ENCODE measurements around the gene ANKRD34C. TPM values are rescaled to one million over a fixed set of nuclear protein-coding genes. Genes with fewer than 3 reads are reported as not detected.

Gene ANKRD34C
- total RNA-seq, 1 donor from 2014 or later = not detected

DNA sequence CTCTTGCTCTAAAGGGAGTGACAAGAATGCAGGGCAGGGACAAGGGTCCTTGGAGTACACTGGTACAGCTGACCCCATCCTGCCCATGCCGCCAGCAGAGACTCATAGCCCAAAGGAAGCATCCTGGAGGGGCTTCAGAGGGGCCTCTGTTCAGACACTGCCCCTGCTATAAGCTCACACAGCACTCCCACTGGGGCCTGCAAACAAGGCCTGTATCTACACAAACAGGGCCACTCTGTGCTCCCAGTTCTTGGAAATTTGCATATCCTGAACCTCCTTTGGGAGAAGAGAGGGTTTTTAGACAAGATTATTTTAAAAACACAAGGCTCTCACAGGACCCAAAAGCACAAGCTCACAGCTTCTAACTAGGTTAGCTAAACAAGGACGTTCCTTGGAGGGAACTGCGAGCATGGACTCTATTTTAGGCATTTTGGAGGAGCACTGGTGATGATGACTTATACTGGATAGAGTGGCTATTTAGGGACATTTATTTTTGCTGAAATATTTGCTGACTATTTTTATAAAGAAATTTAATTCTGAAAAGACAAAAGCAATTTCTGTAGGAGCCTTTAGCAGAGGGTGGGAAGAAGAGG, 16.4 kb upstream of the ANKRD34C start:
- H3K4me1 Mint-ChIP-seq = no peaks in the 10 kb centered on the region
- H3F3A ChIP-seq (ENCODE audit: low read depth) = no peaks in the 10 kb centered on the region
- H2AFZ ChIP-seq (replicated peaks) = peak overlapping the region; percentile 20
- H3K9me3 ChIP-seq (ENCODE audit: low read depth) = no peaks in the 10 kb centered on the region
- peaks cover 12% of the 10 kb centered on the region for H3K27me3 ChIP-seq
- H3K4me1 ChIP-seq = no peaks in the 10 kb centered on the region
- H3K9ac ChIP-seq = no peak overlapping the region
- H3K79me2 ChIP-seq (ENCODE audit: low read depth) = no peaks in the 10 kb centered on the region
- H3K36me3 ChIP-seq = no peaks in the 10 kb centered on the region
- no peak overlapping the region for H3K4me3 Mint-ChIP-seq
- no peak overlapping the region for H3K4me3 ChIP-seq
- H3K27ac Mint-ChIP-seq = no peak overlapping the region
- no peak overlapping the region for H3K4me2 ChIP-seq
- no peaks in the 10 kb centered on the region for H3K36me3 Mint-ChIP-seq
- H3K27me3 Mint-ChIP-seq (ENCODE audit: insufficient read depth, low read depth) = peaks cover 2% of the 10 kb centered on the region
- no peaks in the 10 kb centered on the region for H3K9me3 Mint-ChIP-seq
- TF ChIP-seq, protein P1, sequence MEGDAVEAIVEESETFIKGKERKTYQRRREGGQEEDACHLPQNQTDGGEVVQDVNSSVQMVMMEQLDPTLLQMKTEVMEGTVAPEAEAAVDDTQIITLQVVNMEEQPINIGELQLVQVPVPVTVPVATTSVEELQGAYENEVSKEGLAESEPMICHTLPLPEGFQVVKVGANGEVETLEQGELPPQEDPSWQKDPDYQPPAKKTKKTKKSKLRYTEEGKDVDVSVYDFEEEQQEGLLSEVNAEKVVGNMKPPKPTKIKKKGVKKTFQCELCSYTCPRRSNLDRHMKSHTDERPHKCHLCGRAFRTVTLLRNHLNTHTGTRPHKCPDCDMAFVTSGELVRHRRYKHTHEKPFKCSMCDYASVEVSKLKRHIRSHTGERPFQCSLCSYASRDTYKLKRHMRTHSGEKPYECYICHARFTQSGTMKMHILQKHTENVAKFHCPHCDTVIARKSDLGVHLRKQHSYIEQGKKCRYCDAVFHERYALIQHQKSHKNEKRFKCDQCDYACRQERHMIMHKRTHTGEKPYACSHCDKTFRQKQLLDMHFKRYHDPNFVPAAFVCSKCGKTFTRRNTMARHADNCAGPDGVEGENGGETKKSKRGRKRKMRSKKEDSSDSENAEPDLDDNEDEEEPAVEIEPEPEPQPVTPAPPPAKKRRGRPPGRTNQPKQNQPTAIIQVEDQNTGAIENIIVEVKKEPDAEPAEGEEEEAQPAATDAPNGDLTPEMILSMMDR (IDR thresholded peaks at IDR 0.05) = no peak
- TF ChIP-seq EZH2phosphoT487 (IDR thresholded peaks at IDR 0.05) (no peak), EZH2 (IDR thresholded peaks at IDR 0.05) (no peak)
- no peak overlapping the region for H3K27ac ChIP-seq
- DNase-seq (ENCODE audit: low spot score) = no peak
- no peaks in the 10 kb centered on the region for H4K20me1 ChIP-seq (ENCODE audit: low read depth)

DNA sequence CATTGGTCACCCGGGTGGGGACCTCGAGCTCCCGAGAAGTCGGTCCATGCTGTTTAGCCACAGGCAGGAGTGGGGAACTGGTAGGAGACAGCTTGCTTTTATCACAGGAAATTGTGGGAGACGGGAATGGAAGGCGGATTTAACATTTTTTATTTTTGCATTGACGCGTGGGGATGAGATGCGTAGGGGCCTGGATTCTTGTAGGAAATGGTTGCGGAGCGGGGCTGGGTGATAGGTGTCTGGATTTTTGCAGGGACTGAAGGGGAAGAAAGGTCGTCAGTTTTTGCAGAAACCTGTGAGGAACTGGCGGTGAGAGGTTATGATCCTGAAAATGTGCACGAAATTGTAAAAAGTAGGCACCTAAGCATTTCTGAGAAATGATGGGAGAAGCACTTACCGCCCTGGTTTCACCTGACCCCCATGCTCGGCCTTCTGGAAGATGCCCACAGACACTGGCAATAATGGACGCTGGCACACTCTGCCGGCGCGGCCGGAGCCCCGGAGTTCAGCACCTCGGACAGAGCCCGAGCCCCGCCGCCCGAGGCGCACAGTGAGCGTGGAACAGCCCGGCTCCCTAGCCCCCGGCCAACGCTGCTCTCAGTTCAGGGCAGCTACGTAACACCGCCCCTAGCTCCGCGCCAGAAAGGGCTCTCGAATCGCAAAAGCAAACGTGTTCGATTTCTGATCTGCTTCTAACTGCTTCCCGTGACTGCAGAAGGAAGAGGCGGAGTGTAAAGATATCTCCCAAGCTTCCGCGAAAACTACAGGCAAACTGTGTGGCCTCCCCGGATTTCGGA, 928 bp downstream of the ANKRD34C start:
- Histone ChIP-seq H3F3A (ENCODE audit: low read depth) (peaks cover 10% of the 10 kb centered on the region), H3K27me3 (peaks cover 95% of the 10 kb centered on the region), H3K4me3 (no peak overlapping the region), H3K9ac (no peak overlapping the region), H2AFZ (replicated peaks) (no peak overlapping the region), H4K20me1 (ENCODE audit: low read depth) (peaks cover 39% of the 10 kb centered on the region), H3K27ac (no peak overlapping the region), H3K4me2 (peak overlapping the region; percentile 25), H3K79me2 (ENCODE audit: low read depth) (no peaks in the 10 kb centered on the region), H3K9me3 (ENCODE audit: low read depth) (no peaks in the 10 kb centered on the region), H3K36me3 (no peaks in the 10 kb centered on the region), H3K4me1 (peaks cover 5% of the 10 kb centered on the region)
- H3K4me1 Mint-ChIP-seq = peaks cover 8% of the 10 kb centered on the region
- no peak overlapping the region for H3K27ac Mint-ChIP-seq
- H3K9me3 Mint-ChIP-seq = peaks cover 3% of the 10 kb centered on the region
- TF ChIP-seq, protein P1 (IDR thresholded peaks at IDR 0.05) = no peak
- peak; percentile 43 for TF ChIP-seq EZH2 (IDR thresholded peaks at IDR 0.05)
- H3K27me3 Mint-ChIP-seq (ENCODE audit: insufficient read depth, low read depth) = peaks cover 48% of the 10 kb centered on the region
- DNase-seq (ENCODE audit: low spot score) = peak; percentile 92
- H3K4me3 Mint-ChIP-seq = peak overlapping the region; percentile 50
- H3K36me3 Mint-ChIP-seq = no peaks in the 10 kb centered on the region

DNA sequence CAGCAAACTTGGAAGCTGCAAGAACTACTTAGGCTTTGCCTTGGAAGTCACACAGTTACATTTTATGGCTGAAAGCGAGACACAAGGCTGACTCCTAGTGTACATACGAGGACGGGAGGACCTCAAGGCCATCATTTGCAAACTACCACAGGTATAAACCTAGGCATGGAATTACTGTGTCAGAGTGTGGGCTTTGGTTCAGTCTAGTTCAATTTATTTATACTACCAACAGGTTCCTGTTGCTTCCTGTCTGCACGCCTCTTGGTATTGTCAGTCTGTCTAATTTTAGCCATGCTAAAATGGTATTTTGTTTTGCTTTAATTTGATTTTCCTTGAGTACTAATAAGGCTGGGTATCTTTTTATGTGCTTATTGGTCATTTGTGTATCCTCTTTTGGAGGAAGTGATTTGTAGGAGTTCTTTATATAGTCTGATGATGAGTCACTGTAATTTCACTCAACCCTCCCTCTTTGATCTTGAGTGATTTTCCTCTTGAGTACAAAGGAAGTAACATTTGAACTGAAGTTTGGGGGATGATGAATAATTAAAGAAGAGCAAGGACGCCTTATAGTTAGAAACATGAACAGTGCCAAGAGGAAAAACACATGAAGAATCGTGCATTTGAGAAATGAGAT, 8.2 kb downstream of the ANKRD34C start:
- Histone ChIP-seq H3K27ac (no peak overlapping the region), H3K36me3 (no peaks in the 10 kb centered on the region), H3K27me3 (peaks cover 70% of the 10 kb centered on the region), H3F3A (ENCODE audit: low read depth) (no peaks in the 10 kb centered on the region), H3K4me1 (no peaks in the 10 kb centered on the region), H3K4me2 (no peak overlapping the region), H2AFZ (replicated peaks) (no peak overlapping the region), H3K4me3 (no peak overlapping the region), H3K79me2 (ENCODE audit: low read depth) (no peaks in the 10 kb centered on the region), H3K9me3 (ENCODE audit: low read depth) (no peaks in the 10 kb centered on the region), H3K9ac (no peak overlapping the region), H4K20me1 (ENCODE audit: low read depth) (no peaks in the 10 kb centered on the region)
- H3K4me1 Mint-ChIP-seq = no peaks in the 10 kb centered on the region
- peaks cover 14% of the 10 kb centered on the region for H3K27me3 Mint-ChIP-seq (ENCODE audit: insufficient read depth, low read depth)
- no peak for DNase-seq (ENCODE audit: low spot score)
- no peak overlapping the region for H3K4me3 Mint-ChIP-seq
- H3K9me3 Mint-ChIP-seq = no peaks in the 10 kb centered on the region
- no peak overlapping the region for H3K27ac Mint-ChIP-seq
- no peaks in the 10 kb centered on the region for H3K36me3 Mint-ChIP-seq
- no peak for TF ChIP-seq EZH2 (IDR thresholded peaks at IDR 0.05)
- TF ChIP-seq, protein P1 (IDR thresholded peaks at IDR 0.05) = no peak
- TF ChIP-seq EZH2phosphoT487 (IDR thresholded peaks at IDR 0.05) = no peak
